ENCODE data around the gene IMMT. TPM values are rescaled to one million over a fixed set of nuclear protein-coding genes. Genes with fewer than 3 reads are reported as not detected.

IMMT gene
- total and polyA plus RNA-seq, 10 donors = 30.7 to 80.9 (median 66.1) TPM

DNA sequence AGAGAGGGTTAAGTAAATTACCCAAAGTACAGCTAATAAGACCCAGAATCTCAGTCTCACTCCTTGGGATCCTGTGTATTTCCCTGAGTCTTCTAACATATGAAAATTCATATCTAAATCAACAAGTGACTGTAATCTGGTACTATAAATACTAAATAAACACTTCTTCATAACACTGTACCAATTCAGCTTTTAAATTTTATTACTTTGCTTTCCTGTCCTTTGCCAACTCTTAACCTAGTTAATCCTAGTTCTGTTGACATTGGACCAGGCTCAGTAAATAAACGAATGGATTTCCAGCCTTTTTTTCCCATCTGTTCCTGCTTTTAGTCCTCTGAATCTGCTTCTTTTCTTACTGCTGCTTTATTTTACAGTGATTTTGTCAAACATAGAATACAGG lies 17.8 kb upstream of the IMMT start:
- no peak for DNase-seq
- no peaks in the 10 kb centered on the region for H3K27me3 ChIP-seq (replicated peaks in 1 of 7)
- no peak overlapping the region for H3K27ac ChIP-seq
- TF ChIP-seq, protein P1, sequence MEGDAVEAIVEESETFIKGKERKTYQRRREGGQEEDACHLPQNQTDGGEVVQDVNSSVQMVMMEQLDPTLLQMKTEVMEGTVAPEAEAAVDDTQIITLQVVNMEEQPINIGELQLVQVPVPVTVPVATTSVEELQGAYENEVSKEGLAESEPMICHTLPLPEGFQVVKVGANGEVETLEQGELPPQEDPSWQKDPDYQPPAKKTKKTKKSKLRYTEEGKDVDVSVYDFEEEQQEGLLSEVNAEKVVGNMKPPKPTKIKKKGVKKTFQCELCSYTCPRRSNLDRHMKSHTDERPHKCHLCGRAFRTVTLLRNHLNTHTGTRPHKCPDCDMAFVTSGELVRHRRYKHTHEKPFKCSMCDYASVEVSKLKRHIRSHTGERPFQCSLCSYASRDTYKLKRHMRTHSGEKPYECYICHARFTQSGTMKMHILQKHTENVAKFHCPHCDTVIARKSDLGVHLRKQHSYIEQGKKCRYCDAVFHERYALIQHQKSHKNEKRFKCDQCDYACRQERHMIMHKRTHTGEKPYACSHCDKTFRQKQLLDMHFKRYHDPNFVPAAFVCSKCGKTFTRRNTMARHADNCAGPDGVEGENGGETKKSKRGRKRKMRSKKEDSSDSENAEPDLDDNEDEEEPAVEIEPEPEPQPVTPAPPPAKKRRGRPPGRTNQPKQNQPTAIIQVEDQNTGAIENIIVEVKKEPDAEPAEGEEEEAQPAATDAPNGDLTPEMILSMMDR (IDR thresholded peaks at IDR 0.05 in 8 of 11, conservative IDR thresholded peaks at IDR 0.05 in 3 of 11) = no peak
- no peak for TF ChIP-seq POLR2AphosphoS5 (IDR thresholded peaks at IDR 0.05)
- TF ChIP-seq POLR2A (IDR thresholded peaks at IDR 0.05) = no peak
- peaks cover 0 to 17% (median 0%) of the 10 kb centered on the region in 6 donors for H3K4me1 ChIP-seq
- intact Hi-C loops (cut with DNase I; ENCODE audit: low total_unique reads) = no loop called here
- no peaks in the 10 kb centered on the region for H3K9me3 ChIP-seq
- peaks cover 2 to 69% (median 64%) of the 10 kb centered on the region in 6 donors for H3K36me3 ChIP-seq
- no peak overlapping the region for H3K4me3 ChIP-seq
- WGBS, 5 donors = 87 to 95% (median 90%) methylated on average over 1 of the region's 1 CpG

DNA sequence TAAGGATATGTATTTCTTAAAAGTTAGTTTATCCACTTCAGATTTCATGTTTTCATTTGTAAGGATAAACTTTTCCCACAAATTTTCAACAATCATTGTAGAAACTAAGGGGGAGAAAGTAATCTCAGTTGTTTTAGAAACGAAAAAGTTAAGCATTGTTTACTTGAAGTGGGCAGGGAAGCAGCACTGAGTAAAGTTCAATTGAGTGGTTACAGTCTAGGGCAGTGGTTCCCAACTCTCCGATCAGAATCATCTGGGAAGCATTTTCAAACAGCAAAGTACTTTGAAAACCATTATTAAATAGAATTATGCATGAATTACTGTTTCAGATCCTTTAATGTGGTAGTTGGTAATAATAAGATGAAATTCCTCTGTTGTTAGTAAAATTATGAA lies 16.5 kb upstream of the IMMT start:
- no peaks in the 10 kb centered on the region for H3K27me3 ChIP-seq (replicated peaks in 1 of 7)
- intact Hi-C loops (cut with DNase I; ENCODE audit: low total_unique reads) = no loop called here
- 90 to 96% (median 95%) methylated on average over 2 of the region's 2 CpGs for WGBS, 5 donors
- no peak overlapping the region for H3K4me3 ChIP-seq
- H3K27ac ChIP-seq = no peak overlapping the region
- DNase-seq = no peak
- peaks cover 2 to 82% (median 77%) of the 10 kb centered on the region in 6 donors for H3K36me3 ChIP-seq
- TF ChIP-seq POLR2A (IDR thresholded peaks at IDR 0.05) (no peak), POLR2AphosphoS5 (IDR thresholded peaks at IDR 0.05) (no peak)
- TF ChIP-seq, protein P1 (IDR thresholded peaks at IDR 0.05 in 8 of 11, conservative IDR thresholded peaks at IDR 0.05 in 3 of 11) = no peak
- H3K9me3 ChIP-seq = no peaks in the 10 kb centered on the region
- peaks cover 0 to 17% (median 0%) of the 10 kb centered on the region in 6 donors for H3K4me1 ChIP-seq

DNA sequence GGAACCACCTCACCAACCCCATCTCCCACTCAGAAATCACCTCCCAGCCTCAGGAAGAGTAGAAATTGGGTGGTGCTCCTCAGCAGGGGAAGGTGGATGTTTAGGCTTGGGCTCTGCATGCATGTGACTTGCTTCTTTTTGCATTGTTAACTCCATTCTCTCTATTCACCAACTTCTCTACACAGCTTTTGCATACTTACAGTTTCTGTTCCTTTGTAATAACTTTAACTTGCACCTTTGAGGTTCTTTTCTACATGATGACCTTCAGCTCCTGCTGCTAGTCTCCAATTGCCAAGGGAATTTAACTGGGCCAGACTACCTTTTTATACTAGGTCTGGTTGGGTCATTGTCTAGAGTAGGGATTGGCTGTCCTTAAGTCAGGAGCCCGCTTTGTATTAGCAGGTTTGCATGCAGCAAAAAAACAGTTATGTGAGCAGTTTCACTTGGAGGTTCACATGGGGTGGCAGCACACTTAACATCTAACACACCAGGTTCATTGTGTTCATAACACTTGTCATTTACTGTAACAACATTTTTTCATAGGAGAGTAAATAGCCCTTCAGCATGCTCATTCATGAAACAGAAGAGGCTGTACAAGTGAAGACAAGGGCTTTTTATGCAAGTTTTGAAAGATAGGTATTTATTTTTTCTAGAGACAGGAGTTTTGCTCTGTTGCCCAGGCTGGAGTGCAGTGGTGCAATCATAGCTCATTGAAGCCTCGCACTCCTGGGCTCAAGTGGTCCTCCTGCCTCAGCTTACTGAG lies 16.0 kb upstream of the IMMT start:
- Histone ChIP-seq H3K4me3 (no peak overlapping the region), H3K27ac (no peak overlapping the region), H3K9me3 (no peaks in the 10 kb centered on the region), H3K27me3 (replicated peaks in 1 of 7) (no peaks in the 10 kb centered on the region), H3K36me3 (peaks cover 2 to 87% (median 82%) of the 10 kb centered on the region in 6 donors), H3K4me1 (peaks cover 0 to 17% (median 0%) of the 10 kb centered on the region in 6 donors)
- WGBS, 5 donors = 83 to 88% (median 87%) methylated on average over 2 of the region's 2 CpGs
- intact Hi-C loops (cut with DNase I; ENCODE audit: low total_unique reads) = no loop called here
- no peak for DNase-seq
- TF ChIP-seq POLR2AphosphoS5 (IDR thresholded peaks at IDR 0.05) = no peak
- TF ChIP-seq, protein P1 (IDR thresholded peaks at IDR 0.05 in 8 of 11, conservative IDR thresholded peaks at IDR 0.05 in 3 of 11) = no peak

DNA sequence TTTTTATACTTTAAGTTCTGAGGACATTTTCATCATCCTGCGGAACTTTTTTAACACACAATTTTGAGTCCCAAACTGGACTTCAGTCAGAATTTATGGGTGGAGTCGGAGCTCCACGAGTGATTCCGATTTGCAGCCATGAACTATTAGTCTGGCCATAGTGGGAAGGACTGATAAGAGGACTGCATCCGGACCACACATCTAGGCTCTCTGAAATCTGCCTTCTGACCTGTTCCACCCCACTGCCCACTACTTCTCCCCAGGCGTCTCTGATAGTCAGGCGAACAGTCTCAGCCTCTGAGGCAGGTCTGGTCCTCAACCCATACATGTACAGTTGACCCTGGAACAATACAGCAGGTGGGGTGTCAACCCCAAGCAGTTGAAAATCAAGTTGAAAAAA lies 9.2 kb upstream of the IMMT start:
- intact Hi-C loops (cut with DNase I; ENCODE audit: low total_unique reads) = no loop called here
- H3K4me3 ChIP-seq = no peak overlapping the region
- H3K27ac ChIP-seq = no peak overlapping the region
- no peaks in the 10 kb centered on the region for H3K27me3 ChIP-seq (replicated peaks in 1 of 7)
- DNase-seq = no peak
- 70 to 90% (median 84%) methylated on average over 7 of the region's 7 CpGs for WGBS, 5 donors
- H3K9me3 ChIP-seq = no peaks in the 10 kb centered on the region
- TF ChIP-seq, protein P1 (IDR thresholded peaks at IDR 0.05 in 8 of 11, conservative IDR thresholded peaks at IDR 0.05 in 3 of 11) = no peak
- no peak for TF ChIP-seq POLR2AphosphoS5 (IDR thresholded peaks at IDR 0.05)
- no peak for TF ChIP-seq POLR2A (IDR thresholded peaks at IDR 0.05)
- peaks cover 0 to 52% (median 39%) of the 10 kb centered on the region in 6 donors for H3K36me3 ChIP-seq
- H3K4me1 ChIP-seq = peaks cover 5 to 49% (median 32%) of the 10 kb centered on the region in 6 donors

Measured in spleen (tissue), 11 donors.